ENCODE data around the gene POPDC3.

DNA sequence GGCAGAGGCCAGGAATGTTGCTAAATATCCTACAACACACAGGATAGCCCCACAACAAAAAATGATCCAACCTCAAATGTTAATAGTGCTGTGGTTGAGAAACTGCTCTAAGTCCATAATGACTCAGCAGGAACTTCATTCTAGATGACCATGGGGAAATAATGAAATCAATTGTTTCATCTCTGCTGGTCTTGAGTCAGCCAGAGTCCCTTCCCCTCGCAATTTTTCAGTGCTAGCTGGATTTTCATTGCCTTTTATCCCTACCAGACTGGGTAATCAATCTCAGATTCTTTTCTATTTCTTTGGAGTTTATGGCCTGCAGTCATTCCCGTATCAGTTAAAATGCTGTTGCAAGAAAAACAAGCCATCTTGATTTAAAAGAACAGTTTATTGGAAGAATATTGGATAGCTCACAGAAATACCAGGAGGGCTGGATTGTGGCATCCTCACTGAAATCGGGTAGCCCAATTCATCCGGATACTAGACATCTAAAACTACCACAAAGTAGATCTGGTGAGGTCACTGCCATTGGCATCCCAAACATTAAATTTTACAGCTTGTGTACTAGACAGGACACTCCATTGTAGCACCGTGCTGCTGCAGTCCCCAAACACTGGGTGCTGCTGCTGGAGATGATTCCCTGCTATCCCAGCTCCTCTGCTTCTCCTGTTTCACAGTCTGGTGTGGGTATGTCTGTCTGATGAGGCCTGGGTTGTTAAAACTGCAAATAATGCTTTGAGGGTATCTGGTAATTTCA, 30.3 kb upstream of the POPDC3 start:
- TF ChIP-seq POLR2A (IDR thresholded peaks at IDR 0.05; ENCODE audit: low read length) (no peak), GATA1 (IDR thresholded peaks at IDR 0.05; ENCODE audit: low read depth, low read length) (no peak)

Measured in erythroblast (primary cell).